GM23338 (cell line): ENCODE results near the gene CYS1. TPM values are rescaled to one million over a fixed set of nuclear protein-coding genes. Genes with fewer than 3 reads are reported as not detected.

Experiments used
- ATAC-seq: fragments of 200-7000 bp; cut with Tn5 transposase; 3 replicates; pipeline ENCODE4 v1.9.1; 2020
- DNase-seq: peaks from one replicate; pipeline ENCODE4 v3.0.0-alpha.2; 2015; ENCODE audit warnings: low spot score
- H2AFZ ChIP-seq: fragments of 200-600 bp; sonication (generic); 2 replicates; pipeline ENCODE4 v1.8.0; 2016; ENCODE audit warnings: antibody characterized with exemption, mild to moderate bottlenecking, moderate library complexity
- H3F3A ChIP-seq: fragments of 200-600 bp; sonication (generic); replicated peaks from 2 replicates; pipeline ENCODE4 v1.8.0; 2017; ENCODE audit warnings: antibody characterized with exemption, mixed run types, low read depth
- H3K27ac ChIP-seq: fragments of 200-600 bp; sonication (generic); 2 replicates; pipeline ENCODE4 v1.6.1; 2016; ENCODE audit warnings: low read depth
- H3K27me3 ChIP-seq: fragments of 200-600 bp; sonication (generic); 2 replicates; pipeline ENCODE4 v1.8.0; 2016; ENCODE audit warnings: mild to moderate bottlenecking, mixed run types, moderate library complexity; ENCODE audit not compliant: insufficient read depth
- H3K36me3 ChIP-seq: fragments of 200-600 bp; sonication (generic); 2 replicates; pipeline ENCODE4 v1.8.0; 2016; ENCODE audit warnings: mild to moderate bottlenecking; ENCODE audit not compliant: insufficient read depth
- H3K4me1 ChIP-seq: fragments of 200-600 bp; sonication (generic); 2 replicates; pipeline ENCODE4 v1.8.0; 2016; ENCODE audit warnings: mild to moderate bottlenecking, moderate library complexity; ENCODE audit not compliant: insufficient read depth
- H3K4me2 ChIP-seq: fragments of 200-600 bp; sonication (generic); 2 replicates; pipeline ENCODE4 v1.7.1; 2017; ENCODE audit warnings: mixed run types
- H3K4me3 ChIP-seq: fragments of 200-600 bp; sonication (generic); 2 replicates; pipeline ENCODE4 v1.6.1; 2016; ENCODE audit warnings: mixed run types
- H3K79me2 ChIP-seq: fragments of 200-600 bp; sonication (generic); replicated peaks from 2 replicates; pipeline ENCODE4 v1.8.0; 2017; ENCODE audit warnings: mild to moderate bottlenecking; ENCODE audit not compliant: insufficient read depth
- H3K9me2 ChIP-seq: fragments of 200-600 bp; sonication (generic); 2 replicates; pipeline ENCODE4 v1.8.0; 2017; ENCODE audit not compliant: insufficient read depth
- H4K20me1 ChIP-seq: fragments of 200-600 bp; sonication (generic); replicated peaks from 2 replicates; pipeline ENCODE4 v1.8.0; 2017; ENCODE audit warnings: mild to moderate bottlenecking; ENCODE audit not compliant: insufficient read depth
- H3K27ac Mint-ChIP-seq: 2 replicates; pipeline ENCODE4 v1.8.0; 2020; ENCODE audit warnings: inconsistent platforms, mild to moderate bottlenecking, moderate library complexity, mixed read lengths
- H3K27me3 Mint-ChIP-seq: 3 replicates; pipeline ENCODE4 v1.8.0; 2022; ENCODE audit warnings: low read depth, mild to moderate bottlenecking, moderate library complexity, mixed read lengths, inconsistent platforms; ENCODE audit not compliant: insufficient read depth, poor library complexity
- H3K36me3 Mint-ChIP-seq: 3 replicates; pipeline ENCODE4 v1.8.0; 2021; ENCODE audit warnings: low read depth, mild to moderate bottlenecking, inconsistent platforms, moderate library complexity, mixed read lengths
- H3K4me1 Mint-ChIP-seq: 3 replicates; pipeline ENCODE4 v1.8.0; 2020; ENCODE audit warnings: mild to moderate bottlenecking, inconsistent platforms, mixed read lengths
- H3K4me3 Mint-ChIP-seq: 3 replicates; pipeline ENCODE4 v1.8.0; 2021; ENCODE audit warnings: moderate library complexity, mild to moderate bottlenecking, inconsistent platforms, mixed read lengths
- H3K9me3 Mint-ChIP-seq: 3 replicates; pipeline ENCODE4 v1.8.0; 2020; ENCODE audit warnings: moderate library complexity, mild to moderate bottlenecking, inconsistent platforms, mixed read lengths
- CREB1 ChIP-seq: fragments of 250-450 bp; sonication (Bioruptor Pico); IDR thresholded peaks from 2 replicates; pipeline ENCODE4 v1.5.0; 2020; ENCODE audit warnings: low read depth, mild to moderate bottlenecking, moderate library complexity
- ETS1 ChIP-seq: IDR thresholded peaks from 2 replicates; pipeline ENCODE4 v1.6.1; 2016; ENCODE audit warnings: antibody characterized with exemption
- EZH2 ChIP-seq: fragments of 200-600 bp; sonication (generic); IDR thresholded peaks from one replicate; pipeline ENCODE4 v1.8.0; 2017; ENCODE audit warnings: antibody characterized with exemption, mild to moderate bottlenecking, low read depth; ENCODE audit not compliant: unreplicated experiment
- EZH2phosphoT487 ChIP-seq: fragments of 200-600 bp; sonication (generic); IDR thresholded peaks from one replicate; pipeline ENCODE4 v1.8.1; 2018; ENCODE audit warnings: antibody characterized with exemption; ENCODE audit not compliant: unreplicated experiment
- NANOG ChIP-seq: IDR thresholded peaks from 2 replicates; pipeline ENCODE4 v1.6.1; 2016; ENCODE audit warnings: antibody characterized with exemption, borderline replicate concordance
- POLR2AphosphoS5 ChIP-seq: IDR thresholded peaks from 2 replicates; pipeline ENCODE4 v1.6.1; 2016; ENCODE audit warnings: antibody characterized with exemption, low read depth
- REST ChIP-seq: IDR thresholded peaks from one replicate; pipeline ENCODE4 v1.6.1; 2018; ENCODE audit warnings: antibody characterized with exemption; ENCODE audit not compliant: unreplicated experiment
- ZNF114 ChIP-seq: fragments of 250-450 bp; sonication (Bioruptor Pico); IDR thresholded peaks from 2 replicates; pipeline ENCODE4 v1.5.0; 2020; ENCODE audit warnings: mild to moderate bottlenecking, moderate library complexity
- polyA plus RNA-seq: library from polyadenylated mRNA; unstranded; fragments of >200 nt; fragmentation: Nextera tagmentation; extraction: Ambion mirVana; gene quantifications from 2 replicates; pipeline ENCODE4 v1.2.1, GENCODE V29; 2016
- total RNA-seq: library from RNA; depleted of rRNA; stranded (reverse); fragments of >200 nt; shearing (Covaris generic); gene quantifications from 2 replicates; pipeline ENCODE4 v1.2.3, GENCODE V29; 2014

CYS1 gene
- total and polyA plus RNA-seq, 2 experiments from 2014 or later: 0.31 to 0.32 TPM

- TF ChIP-seq REST (no peak), NANOG (no peak), EZH2phosphoT487 (no peak)
Observed at GRCh38 chr2:10039658-10040410, 40.4 kb downstream of the CYS1 start (continued).

- Histone ChIP-seq H3K79me2 (no peaks in the 10 kb centered on the region), H3K4me3 (no peak overlapping the region), H3K4me2 (no peak overlapping the region), H3F3A (0 out of 2 replicates have a peak, but pooled peaks cover 5% of the 10 kb centered on the region), H3K27ac (no peak overlapping the region), H3K4me1 (peaks cover 6% of the 10 kb centered on the region), H3K9me2 (no peaks in the 10 kb centered on the region), H3K27me3 (peaks cover 17% of the 10 kb centered on the region), H3K36me3 (no peaks in the 10 kb centered on the region), H4K20me1 (no peaks in the 10 kb centered on the region), H2AFZ (no peak overlapping the region)
- Mint-ChIP-seq H3K27ac (no peak overlapping the region), H3K4me3 (no peak overlapping the region), H3K36me3 (peaks cover 4% of the 10 kb centered on the region; the same call in 2 of the 3 replicates), H3K4me1 (peaks cover 3% of the 10 kb centered on the region; the same call in 1 of the 3 replicates), H3K9me3 (no peaks in the 10 kb centered on the region; the same call in 1 of the 3 replicates), H3K27me3 (peaks cover 33% of the 10 kb centered on the region)
- no peak for ATAC-seq
- no peak for DNase-seq
- TF ChIP-seq POLR2AphosphoS5: no peak
- no peak for TF ChIP-seq CREB1
- TF ChIP-seq ETS1: no peak
- TF ChIP-seq ZNF114 (CRISPR knock-in tag): no peak
- TF ChIP-seq NANOG: no peak
- TF ChIP-seq EZH2: no peak
Observed at GRCh38 chr2:10038716-10039115, 41.5 kb downstream of the CYS1 start.

GRCh38 chr2:10038123-10038522, 42.1 kb downstream of the CYS1 start:
- Mint-ChIP-seq H3K9me3 (no peaks in the 10 kb centered on the region; the same call in 1 of the 3 replicates), H3K27ac (no peak overlapping the region), H3K27me3 (peaks cover 33% of the 10 kb centered on the region), H3K4me1 (peaks cover 3% of the 10 kb centered on the region; the same call in 1 of the 3 replicates), H3K36me3 (peaks cover 4% of the 10 kb centered on the region; the same call in 2 of the 3 replicates), H3K4me3 (no peak overlapping the region)
- H3F3A ChIP-seq: 0 out of 2 replicates have a peak, but pooled peaks cover 5% of the 10 kb centered on the region
- H2AFZ ChIP-seq: no peak overlapping the region
- H3K4me1 ChIP-seq: peaks cover 6% of the 10 kb centered on the region
- H3K27ac ChIP-seq: no peak overlapping the region
- H3K4me2 ChIP-seq: no peak overlapping the region
- H3K79me2 ChIP-seq: no peaks in the 10 kb centered on the region
- ATAC-seq: no peak
- peaks cover 17% of the 10 kb centered on the region for H3K27me3 ChIP-seq
- no peaks in the 10 kb centered on the region for H3K9me2 ChIP-seq
- DNase-seq: no peak
- H3K4me3 ChIP-seq: no peak overlapping the region
- H4K20me1 ChIP-seq: no peaks in the 10 kb centered on the region
- H3K36me3 ChIP-seq: no peaks in the 10 kb centered on the region
- TF ChIP-seq REST: no peak
